ENCODE measurements around the gene TRUB1. TPM values are rescaled to one million over a fixed set of nuclear protein-coding genes. Genes with fewer than 3 reads are reported as not detected.

Gene TRUB1
- total RNA-seq, 3 donors from 2014 or later (not counting 1 experiment from before 2014, with no cell fraction given): 7.3 to 10.3 (median 10.1) TPM

DNA sequence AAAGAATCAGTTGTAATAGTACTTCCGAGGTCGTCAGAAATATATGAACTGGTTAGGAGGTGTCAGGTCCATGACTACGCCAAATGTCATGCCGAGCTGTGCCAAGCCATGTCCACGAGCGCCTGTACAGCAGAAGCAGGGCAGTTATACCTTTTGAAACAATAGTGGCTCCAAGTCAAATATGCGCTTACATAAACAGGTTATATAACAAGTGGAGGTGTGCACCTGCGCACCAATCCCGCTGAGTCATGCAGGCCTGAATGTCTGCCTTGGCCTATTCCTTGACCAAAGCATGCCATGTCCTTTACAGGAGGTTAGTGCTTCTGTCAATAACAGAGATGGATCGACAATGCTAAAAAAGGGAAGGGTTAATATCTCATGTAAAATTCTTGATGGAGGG, 21.3 kb upstream of the TRUB1 start:
- WGBS (ENCODE audit: insufficient coverage): 94% methylated on average over 10 of the region's 10 CpGs
- H3K27ac Mint-ChIP-seq: no peak overlapping the region
- DNase-seq: no peak
- H3K9me3 ChIP-seq (ENCODE audit: control insufficient read depth, insufficient read depth, low read length): no peaks in the 10 kb centered on the region
- H3K36me3 Mint-ChIP-seq: no peaks in the 10 kb centered on the region
- H3K27ac ChIP-seq (ENCODE audit: low read length): no peak overlapping the region
- H3K27me3 ChIP-seq (ENCODE audit: control insufficient read depth, insufficient read depth, low read length): peaks cover 5% of the 10 kb centered on the region
- H3K36me3 ChIP-seq (ENCODE audit: control insufficient read depth, insufficient read depth, low read length): no peaks in the 10 kb centered on the region
- no peaks in the 10 kb centered on the region for H3K4me1 Mint-ChIP-seq
- H3K27me3 Mint-ChIP-seq (ENCODE audit: low read depth in 2 of 2): peaks cover 6 to 13% of the 10 kb centered on the region in 2 donors
- no peak for ATAC-seq
- H3K9me3 Mint-ChIP-seq: no peaks in the 10 kb centered on the region
- H3K4me3 ChIP-seq (ENCODE audit: low read length): no peak overlapping the region
- no peak overlapping the region for H3K4me3 Mint-ChIP-seq
- intact Hi-C loops (cut with micrococcal nuclease): no loop called here
- H3K4me1 ChIP-seq (ENCODE audit: control insufficient read depth, insufficient read depth, low read length): no peaks in the 10 kb centered on the region
- no peak for TF ChIP-seq CTCF (IDR thresholded peaks at IDR 0.05)

DNA sequence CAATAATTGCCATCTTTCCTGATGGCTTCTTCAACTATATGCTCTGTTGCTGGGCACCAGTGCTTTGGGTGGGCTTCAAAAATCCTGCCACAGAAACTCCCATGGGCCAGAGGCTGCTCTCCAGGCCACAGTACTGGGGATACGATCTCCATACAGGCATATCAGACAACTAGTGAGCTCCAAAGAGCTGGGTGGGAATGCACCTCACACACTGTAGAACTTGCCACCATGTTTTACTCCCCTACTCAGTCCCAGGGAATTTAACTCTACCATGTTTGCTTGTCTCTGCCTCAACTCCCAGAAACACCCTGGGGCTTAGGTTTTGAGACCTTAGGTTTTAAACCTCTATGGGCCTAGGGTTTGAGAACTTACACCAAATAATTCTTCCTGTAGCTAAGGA, 20.5 kb upstream of the TRUB1 start:
- peaks cover 5% of the 10 kb centered on the region for H3K27me3 ChIP-seq (ENCODE audit: control insufficient read depth, insufficient read depth, low read length)
- WGBS (ENCODE audit: insufficient coverage): 100% methylated on average over 1 of the region's 1 CpG
- Mint-ChIP-seq H3K4me3 (no peak overlapping the region), H3K36me3 (no peaks in the 10 kb centered on the region), H3K9me3 (no peaks in the 10 kb centered on the region), H3K27me3 (ENCODE audit: low read depth in 2 of 2) (peaks cover 6 to 13% of the 10 kb centered on the region in 2 donors), H3K27ac (no peak overlapping the region), H3K4me1 (no peaks in the 10 kb centered on the region)
- no peak for DNase-seq
- H3K9me3 ChIP-seq (ENCODE audit: control insufficient read depth, insufficient read depth, low read length): no peaks in the 10 kb centered on the region
- intact Hi-C loops (cut with micrococcal nuclease): no loop called here
- no peak overlapping the region for H3K4me3 ChIP-seq (ENCODE audit: low read length)
- no peak for TF ChIP-seq CTCF (IDR thresholded peaks at IDR 0.05)
- H3K27ac ChIP-seq (ENCODE audit: low read length): no peak overlapping the region
- no peaks in the 10 kb centered on the region for H3K36me3 ChIP-seq (ENCODE audit: control insufficient read depth, insufficient read depth, low read length)
- H3K4me1 ChIP-seq (ENCODE audit: control insufficient read depth, insufficient read depth, low read length): no peaks in the 10 kb centered on the region
- no peak for ATAC-seq

- ATAC-seq: no peak
Measured at GRCh38 chr10:114917927-114918672, 19.9 kb upstream of the TRUB1 start.

More at GRCh38 chr10:114917927-114918672, 19.9 kb upstream of the TRUB1 start:
- TF ChIP-seq CTCF (IDR thresholded peaks at IDR 0.05): no peak
- peaks cover 6 to 13% of the 10 kb centered on the region in 2 donors for H3K27me3 Mint-ChIP-seq (ENCODE audit: low read depth in 2 of 2)
- no peak for DNase-seq
- H3K36me3 Mint-ChIP-seq: no peaks in the 10 kb centered on the region
- no peak overlapping the region for H3K4me3 ChIP-seq (ENCODE audit: low read length)
- 83% methylated on average over 2 of the region's 3 CpGs for WGBS (ENCODE audit: insufficient coverage)
- H3K4me1 ChIP-seq (ENCODE audit: control insufficient read depth, insufficient read depth, low read length): no peaks in the 10 kb centered on the region
- intact Hi-C loops (cut with micrococcal nuclease): no loop called here
- H3K27ac ChIP-seq (ENCODE audit: low read length): no peak overlapping the region
- H3K4me3 Mint-ChIP-seq: no peak overlapping the region
- no peak overlapping the region for H3K27ac Mint-ChIP-seq
- no peaks in the 10 kb centered on the region for H3K36me3 ChIP-seq (ENCODE audit: control insufficient read depth, insufficient read depth, low read length)
- H3K9me3 ChIP-seq (ENCODE audit: control insufficient read depth, insufficient read depth, low read length): no peaks in the 10 kb centered on the region
- no peaks in the 10 kb centered on the region for H3K4me1 Mint-ChIP-seq
- no peaks in the 10 kb centered on the region for H3K9me3 Mint-ChIP-seq
- H3K27me3 ChIP-seq (ENCODE audit: control insufficient read depth, insufficient read depth, low read length): peaks cover 5% of the 10 kb centered on the region

All from natural killer cell (primary cell).